IPS-18a (cell line): ENCODE data around the gene LEMD1.
"Not testable (repeated sequence)": the region's sequence is repeated elsewhere in the genome, so short reads cannot be mapped to it uniquely, and the experiment has no call there.

Experiments used
- H3K27ac ChIP-seq: one replicate; pipeline ENCODE4 v1.5.1; 2013; ENCODE audit warnings: low read length
- H3K27me3 ChIP-seq: one replicate; pipeline ENCODE4 v1.6.1; 2013; ENCODE audit warnings: mild to moderate bottlenecking, low read length; ENCODE audit not compliant: control insufficient read depth, insufficient read depth
- H3K36me3 ChIP-seq: one replicate; pipeline ENCODE4 v1.6.1; 2013; ENCODE audit warnings: low read depth, low read length; ENCODE audit not compliant: control insufficient read depth
- H3K4me1 ChIP-seq: one replicate; pipeline ENCODE4 v1.6.1; 2013; ENCODE audit warnings: low read depth, low read length; ENCODE audit not compliant: control insufficient read depth
- H3K4me3 ChIP-seq: one replicate; pipeline ENCODE4 v1.5.1; 2013; ENCODE audit warnings: low read length
- H3K9ac ChIP-seq: one replicate; pipeline ENCODE4 v1.6.1; 2013; ENCODE audit warnings: mild to moderate bottlenecking, low read length, moderate library complexity
- H3K9me3 ChIP-seq: one replicate; pipeline ENCODE4 v1.6.1; 2013; ENCODE audit warnings: low read depth, low read length; ENCODE audit not compliant: control insufficient read depth

LEMD1 gene

DNA sequence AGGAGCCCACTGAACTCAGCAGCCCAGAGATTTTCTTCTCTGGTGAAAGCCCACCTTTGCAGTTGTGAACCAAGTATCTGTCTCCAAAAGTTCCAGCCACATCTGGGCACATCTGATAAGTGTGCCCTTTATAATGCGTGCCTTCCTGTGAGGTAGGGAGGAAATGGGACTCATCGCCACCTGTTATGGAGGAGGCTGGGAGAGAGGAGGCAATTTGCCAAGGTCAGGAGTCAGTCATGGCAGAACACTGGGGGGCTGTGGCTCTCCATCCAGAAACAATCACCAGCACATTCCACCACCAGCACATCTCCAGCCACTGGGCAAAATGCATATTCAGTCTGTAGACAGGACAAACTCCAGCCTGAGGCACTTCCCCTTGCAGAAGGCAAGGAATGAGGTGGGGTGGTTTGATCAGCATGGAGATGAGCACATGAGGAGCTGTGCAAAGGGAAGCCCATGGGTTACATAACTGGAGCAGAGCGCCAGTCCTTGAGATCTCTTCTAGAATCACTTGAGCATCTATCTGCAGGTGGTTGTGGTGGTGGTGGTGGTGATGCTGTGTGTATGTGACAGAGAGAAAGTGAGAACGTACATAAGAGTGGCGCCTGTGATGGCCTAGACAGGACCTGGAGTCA is 15.0 kb upstream of the LEMD1 start:
- Histone ChIP-seq H3K4me3 (no peak overlapping the region), H3K9me3 (no peaks in the 10 kb centered on the region), H3K4me1 (peaks cover 41% of the 10 kb centered on the region), H3K27ac (no peak overlapping the region), H3K27me3 (peaks cover 12% of the 10 kb centered on the region), H3K9ac (no peak overlapping the region), H3K36me3 (no peaks in the 10 kb centered on the region)

DNA sequence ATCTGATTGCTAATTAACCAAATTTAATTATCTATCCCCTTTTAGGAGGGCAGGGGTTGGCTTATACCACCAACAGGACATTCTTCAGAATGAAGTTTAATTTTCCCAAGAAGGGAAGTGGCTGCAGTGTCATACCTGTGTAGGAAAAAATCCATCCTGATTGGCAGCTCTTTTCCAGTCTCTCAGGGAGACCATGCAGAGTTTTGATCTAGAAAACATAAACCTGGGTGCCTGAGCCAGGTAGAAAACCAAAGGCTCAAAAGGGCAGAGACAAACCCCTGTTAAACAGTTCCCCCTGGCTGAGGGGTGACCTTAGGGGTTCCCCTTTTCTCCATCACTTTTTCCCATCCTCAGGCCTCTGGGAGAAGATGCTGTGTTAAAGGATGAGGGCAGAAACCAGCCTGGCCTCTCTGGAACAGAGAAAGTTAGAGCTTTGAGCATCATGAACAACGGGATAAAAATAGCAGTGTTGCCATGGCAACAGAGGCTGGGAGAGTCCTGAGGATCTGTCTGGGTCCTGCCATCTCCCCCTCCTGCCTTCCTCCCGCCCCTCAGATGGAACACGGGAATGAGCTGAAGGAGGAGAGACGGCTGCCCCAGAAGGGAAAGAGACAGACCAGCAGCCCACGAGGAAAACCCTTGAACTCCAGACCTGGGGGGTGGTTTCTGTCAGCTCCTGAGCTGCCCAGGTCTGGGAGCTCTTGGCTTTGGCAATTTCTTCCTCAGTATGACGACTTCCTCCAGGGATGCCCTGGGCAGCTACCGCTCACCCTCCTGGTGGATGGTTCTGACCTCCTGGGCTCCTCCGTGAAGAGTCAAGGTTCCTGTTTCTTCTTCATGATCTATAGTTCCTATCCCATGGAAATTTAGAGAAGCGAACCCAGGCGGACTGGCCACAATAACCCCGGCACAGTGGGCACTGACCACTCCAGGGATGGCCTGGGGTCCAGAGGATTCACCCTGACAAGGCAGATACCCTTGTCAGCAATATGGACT is 14.0 kb upstream of the LEMD1 start:
- peaks cover 35% of the 10 kb centered on the region for H3K4me1 ChIP-seq

DNA sequence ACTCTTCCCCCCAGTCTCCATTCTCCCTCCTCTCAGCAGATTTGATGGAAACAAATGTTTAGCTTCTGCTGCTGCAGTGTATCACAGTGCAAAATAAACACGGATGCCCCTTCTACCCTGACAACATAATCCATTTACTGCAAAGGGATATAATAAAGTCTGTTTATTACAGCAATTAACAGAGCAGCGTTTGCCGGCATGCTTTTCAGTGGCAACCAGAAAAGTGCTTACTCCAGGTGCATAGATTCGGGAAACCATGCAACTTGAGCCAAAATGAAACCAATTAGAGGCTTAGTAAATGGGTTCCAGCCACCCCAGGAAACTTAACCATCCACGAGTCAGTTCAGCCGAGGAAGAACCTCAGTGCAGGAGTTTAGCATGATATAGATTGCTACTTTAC is 12.9 kb upstream of the LEMD1 start:
- no peak overlapping the region for H3K27ac ChIP-seq
- peaks cover 29% of the 10 kb centered on the region for H3K4me1 ChIP-seq
- peaks cover 19% of the 10 kb centered on the region for H3K27me3 ChIP-seq
- H3K9ac ChIP-seq: no peak overlapping the region
- H3K4me3 ChIP-seq: no peak overlapping the region
- H3K36me3 ChIP-seq: no peaks in the 10 kb centered on the region
- no peaks in the 10 kb centered on the region for H3K9me3 ChIP-seq

More for the DNA sequence above, 14.0 kb upstream of the LEMD1 start:
- no peaks in the 10 kb centered on the region for H3K36me3 ChIP-seq
- H3K27me3 ChIP-seq: peaks cover 12% of the 10 kb centered on the region
- no peak overlapping the region for H3K9ac ChIP-seq
- H3K4me3 ChIP-seq: no peak overlapping the region
- H3K27ac ChIP-seq: no peak overlapping the region
- H3K9me3 ChIP-seq: no peaks in the 10 kb centered on the region

DNA sequence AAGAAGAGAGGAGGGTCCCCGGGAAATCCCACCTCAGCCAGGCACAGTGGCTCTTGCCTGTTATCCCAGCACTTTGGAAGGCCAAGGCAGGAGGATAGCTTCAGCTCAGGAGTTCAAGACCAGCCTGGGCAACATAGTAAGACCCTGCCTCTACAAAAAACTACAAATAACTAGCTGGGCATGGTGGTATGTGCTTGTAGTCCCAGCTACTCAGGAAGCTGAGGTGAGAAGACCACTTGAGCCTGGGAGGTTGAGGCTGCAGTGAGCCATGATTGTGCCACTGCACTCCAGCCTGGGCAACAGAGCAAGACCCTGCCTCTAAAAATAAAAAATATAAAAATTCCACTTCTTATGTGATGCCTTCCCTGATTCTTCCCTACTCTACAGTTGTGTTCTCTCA is 10.8 kb upstream of the LEMD1 start:
- Histone ChIP-seq H3K27me3 (peaks cover 40% of the 10 kb centered on the region), H3K4me1 (peaks cover 19% of the 10 kb centered on the region)

DNA sequence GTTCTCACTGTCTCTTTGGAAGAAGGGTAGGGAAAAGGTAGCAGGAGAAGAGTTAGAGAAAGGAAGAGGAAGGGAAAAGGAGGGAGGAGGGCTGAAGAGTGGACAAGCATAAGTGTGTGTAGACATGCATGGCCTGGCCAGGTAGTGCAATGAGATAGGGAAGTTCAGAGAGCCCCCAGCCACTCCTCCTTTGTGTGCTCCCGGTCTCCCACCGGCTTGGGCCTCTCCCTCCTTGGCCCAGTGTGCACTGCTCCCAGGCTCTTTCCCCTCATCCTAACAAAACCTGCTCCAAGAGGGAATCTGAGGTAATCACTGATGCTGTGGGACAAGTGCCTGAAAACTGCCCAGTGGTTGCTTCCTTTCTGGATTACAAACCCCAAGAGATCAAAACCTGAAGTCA is 10.3 kb upstream of the LEMD1 start:
- Histone ChIP-seq H3K4me3 (no peak overlapping the region), H3K4me1 (peaks cover 19% of the 10 kb centered on the region), H3K27ac (no peak overlapping the region), H3K27me3 (peaks cover 45% of the 10 kb centered on the region), H3K9ac (no peak overlapping the region), H3K36me3 (no peaks in the 10 kb centered on the region), H3K9me3 (no peaks in the 10 kb centered on the region)

More for the DNA sequence above, 10.8 kb upstream of the LEMD1 start:
- H3K9me3 ChIP-seq, H3K9ac ChIP-seq, H3K4me3 ChIP-seq, H3K27ac ChIP-seq, H3K36me3 ChIP-seq: not testable (repeated sequence)

DNA sequence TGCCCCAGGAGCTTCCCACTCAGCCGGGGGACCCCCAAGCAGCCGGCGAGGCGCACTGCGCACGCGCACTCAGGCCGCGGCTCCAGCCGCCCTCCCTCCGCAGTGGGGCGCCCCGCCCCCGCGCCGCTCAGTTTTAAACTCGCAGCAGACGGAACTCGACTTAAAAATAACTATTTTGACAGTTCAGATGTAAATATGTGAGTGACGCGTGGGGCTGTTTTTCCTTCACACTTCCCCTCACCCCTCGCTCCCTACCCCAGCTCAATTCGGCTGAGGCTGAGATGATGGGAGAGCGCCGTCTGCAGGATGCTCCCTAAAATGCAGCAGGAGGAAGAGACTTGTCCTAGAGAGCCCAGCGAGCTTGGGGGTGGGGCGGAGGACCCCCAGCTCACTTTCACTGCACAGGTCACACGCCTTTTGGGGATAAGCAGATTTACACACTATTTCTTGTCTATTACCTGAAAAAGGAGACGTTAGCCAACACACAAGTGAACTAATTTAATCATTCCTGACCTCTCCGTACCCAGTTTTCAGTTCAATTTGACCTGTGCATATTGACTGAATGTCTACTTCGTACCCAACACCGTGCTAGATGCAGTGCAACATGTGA is 8.9 kb upstream of the LEMD1 start:
- H3K4me1 ChIP-seq: peaks cover 11% of the 10 kb centered on the region
- peak overlapping the region; percentile 58 for H3K4me3 ChIP-seq
- no peak overlapping the region for H3K9ac ChIP-seq
- H3K27me3 ChIP-seq: peaks cover 44% of the 10 kb centered on the region
- H3K27ac ChIP-seq: no peak overlapping the region
- no peaks in the 10 kb centered on the region for H3K9me3 ChIP-seq
- H3K36me3 ChIP-seq: no peaks in the 10 kb centered on the region

DNA sequence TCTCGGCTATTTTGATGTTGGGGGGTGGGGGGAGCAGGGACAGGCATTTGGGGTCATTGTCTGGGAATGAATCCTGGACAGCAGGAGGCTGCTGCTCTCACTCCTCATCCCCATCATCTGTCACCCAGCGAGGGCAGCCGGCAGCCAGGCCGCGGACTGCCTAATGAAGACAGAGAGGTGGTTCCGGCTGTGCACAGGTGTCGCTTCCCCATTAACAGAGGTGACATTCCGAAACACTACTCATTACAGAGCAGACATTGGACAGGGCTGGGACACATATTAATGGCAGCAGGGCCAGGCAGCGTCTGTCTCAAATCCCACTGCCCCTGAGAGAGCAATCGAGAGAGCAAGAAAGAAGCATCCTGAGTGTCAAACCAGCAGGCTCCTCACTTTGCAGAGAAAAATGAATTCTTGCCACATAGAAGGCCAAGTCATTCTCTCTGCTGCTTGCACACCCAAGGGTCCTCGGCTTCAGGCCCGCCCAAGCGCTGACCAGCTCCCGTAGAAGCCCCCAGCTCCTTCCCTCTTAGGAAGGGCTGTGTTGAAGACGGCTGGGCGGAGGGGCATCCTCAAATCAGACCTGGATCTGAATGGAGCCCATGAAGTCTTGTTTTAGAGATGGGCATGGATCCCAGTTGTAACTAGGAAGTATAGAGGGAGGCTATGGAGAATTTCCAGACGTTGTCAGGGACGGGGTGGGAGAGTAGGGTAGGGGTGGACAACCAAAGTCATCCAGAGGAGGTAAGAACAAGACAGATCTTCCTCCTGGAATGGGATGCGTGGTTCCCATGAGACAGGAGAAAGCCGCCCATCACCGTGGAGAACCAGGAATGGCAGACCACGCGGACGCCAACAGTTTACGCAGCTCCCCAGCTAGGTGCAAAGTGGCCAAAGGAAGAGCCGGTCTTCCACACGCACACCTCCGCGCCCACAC is 8.2 kb upstream of the LEMD1 start:
- no peak overlapping the region for H3K9ac ChIP-seq
- no peaks in the 10 kb centered on the region for H3K36me3 ChIP-seq
- H3K9me3 ChIP-seq: no peaks in the 10 kb centered on the region
- peaks cover 39% of the 10 kb centered on the region for H3K27me3 ChIP-seq
- H3K4me1 ChIP-seq: peaks cover 15% of the 10 kb centered on the region
- no peak overlapping the region for H3K27ac ChIP-seq
- peak overlapping the region; percentile 58 for H3K4me3 ChIP-seq

DNA sequence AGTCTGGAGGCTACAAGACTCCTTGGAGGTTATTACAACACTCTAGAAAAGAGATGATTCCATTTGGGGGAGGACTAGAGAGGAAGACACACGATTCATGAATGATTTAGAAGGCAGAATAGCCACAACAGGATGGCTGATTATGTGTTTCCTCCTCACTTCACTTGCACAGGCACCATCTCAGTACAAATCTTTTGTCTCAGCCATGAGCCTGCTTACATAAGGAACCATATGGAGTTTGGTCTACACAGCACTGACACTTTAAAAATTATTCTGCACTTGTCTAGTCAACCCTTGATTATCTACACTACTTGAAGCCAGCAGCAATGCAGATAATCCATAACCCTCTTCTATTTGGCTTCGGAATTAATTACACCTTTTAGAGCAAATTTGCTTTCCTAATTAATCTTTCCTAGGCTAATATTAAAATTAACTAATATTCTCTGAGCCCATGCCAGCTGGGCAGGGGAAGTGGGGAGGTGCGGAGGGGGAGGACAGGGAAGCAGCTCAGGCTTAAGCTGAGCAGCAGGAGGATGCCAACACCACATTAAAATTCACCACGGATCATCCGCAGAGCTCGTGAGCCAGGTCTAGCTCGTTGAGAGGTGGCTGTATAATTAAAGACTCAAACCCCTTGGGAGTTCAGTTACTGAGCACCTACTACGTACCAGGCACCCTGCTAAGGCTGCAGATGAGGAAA is 3.2 kb upstream of the LEMD1 start:
- no peaks in the 10 kb centered on the region for H3K9me3 ChIP-seq
- no peak overlapping the region for H3K9ac ChIP-seq
- no peak overlapping the region for H3K27ac ChIP-seq
- H3K27me3 ChIP-seq: peaks cover 35% of the 10 kb centered on the region
- peaks cover 18% of the 10 kb centered on the region for H3K4me1 ChIP-seq
- H3K4me3 ChIP-seq: no peak overlapping the region
- H3K36me3 ChIP-seq: no peaks in the 10 kb centered on the region

DNA sequence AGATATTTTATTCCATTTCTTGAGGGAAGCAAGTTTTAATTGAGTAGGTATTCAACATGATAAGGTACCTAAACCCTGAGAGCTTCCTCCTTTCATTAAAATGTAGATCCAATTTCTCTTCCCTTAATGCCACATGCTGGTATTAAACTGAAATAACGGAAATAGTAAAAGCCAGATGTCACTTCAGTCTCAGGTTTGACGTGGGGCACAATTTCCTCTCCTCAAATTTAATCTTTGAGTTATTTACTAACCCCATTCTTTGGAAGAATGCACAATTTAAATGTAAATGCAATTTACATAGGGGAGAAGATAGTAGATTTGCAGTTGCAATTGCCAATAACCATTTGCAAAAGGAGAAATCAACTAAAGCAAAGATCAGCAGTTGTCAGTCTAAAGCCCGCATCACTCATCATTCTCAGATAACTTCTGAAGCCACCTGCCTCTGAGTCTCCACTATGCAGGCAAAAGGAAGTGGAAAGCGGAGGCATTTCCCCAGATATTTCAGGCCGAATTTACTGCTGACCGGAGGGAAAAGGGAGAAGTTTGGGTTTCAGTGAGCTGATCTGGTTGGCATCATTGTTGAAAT is 2.1 kb upstream of the LEMD1 start:
- Histone ChIP-seq H3K9ac (no peak overlapping the region), H3K27ac (no peak overlapping the region), H3K27me3 (peaks cover 24% of the 10 kb centered on the region), H3K4me3 (no peak overlapping the region), H3K9me3 (no peaks in the 10 kb centered on the region), H3K4me1 (peaks cover 18% of the 10 kb centered on the region), H3K36me3 (no peaks in the 10 kb centered on the region)

DNA sequence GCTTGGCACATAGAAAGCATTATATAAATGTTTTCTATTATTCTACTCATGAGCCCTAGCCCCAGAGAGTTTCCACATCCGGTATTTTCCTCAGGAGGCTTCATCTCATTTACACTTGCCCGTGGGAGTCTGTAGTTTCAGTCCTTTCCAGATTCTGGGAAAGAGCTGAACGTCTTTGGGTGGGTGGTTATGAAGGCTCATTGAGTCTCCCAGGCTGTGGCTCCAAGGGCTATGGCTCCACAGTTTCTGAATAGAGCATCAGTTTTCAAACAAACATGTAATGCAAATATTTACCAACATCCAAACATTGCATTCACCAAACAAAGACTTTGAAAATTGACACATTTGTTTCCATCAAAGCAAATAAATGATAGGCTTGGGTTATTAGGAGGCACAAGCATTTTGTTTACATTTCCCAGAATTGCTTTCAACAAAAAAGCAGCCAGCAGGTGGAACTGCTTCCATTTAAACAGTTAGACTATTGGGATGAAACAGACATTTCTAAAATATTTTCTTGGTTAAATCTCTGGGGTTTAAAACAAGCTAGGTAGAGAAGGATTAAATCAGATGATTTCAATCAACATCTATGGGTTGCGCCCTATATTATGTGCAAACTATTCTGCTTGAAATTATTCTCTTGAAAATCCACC is 1.3 kb upstream of the LEMD1 start:
- Histone ChIP-seq H3K27me3 (peaks cover 16% of the 10 kb centered on the region), H3K4me3 (no peak overlapping the region), H3K9ac (no peak overlapping the region), H3K9me3 (no peaks in the 10 kb centered on the region), H3K36me3 (no peaks in the 10 kb centered on the region), H3K4me1 (peaks cover 18% of the 10 kb centered on the region), H3K27ac (no peak overlapping the region)
